SK-N-SH (cell line): ENCODE data around the gene TDRKH.

Source experiments
- EP300 ChIP-seq, 2 experiments: IDR thresholded peaks; 2 replicates each; pipeline versions ENCODE4 v1.4.0 to v1.6.1; 2012; ENCODE audit warnings: borderline replicate concordance in 1 of 2, low read depth in 1 of 2, low read length in 1 of 2
- EZH2phosphoT487 ChIP-seq: fragments of 200-600 bp; sonication (generic); IDR thresholded peaks from 2 replicates; pipeline ENCODE4 v1.6.1; 2017; ENCODE audit warnings: low read depth, mixed run types, mild to moderate bottlenecking, antibody characterized with exemption, moderate library complexity, borderline replicate concordance
- MXI1 ChIP-seq: IDR thresholded peaks from 2 replicates; pipeline ENCODE4 v1.6.1; 2012; ENCODE audit warnings: mild to moderate bottlenecking, low read depth, low read length, improper control_type of control experiment
- NRF1 ChIP-seq: IDR thresholded peaks from 2 replicates; pipeline ENCODE4 v1.6.1; 2012; ENCODE audit warnings: low read depth, mild to moderate bottlenecking, low read length
- POLR2AphosphoS5 ChIP-seq: IDR thresholded peaks from 2 replicates; pipeline ENCODE4 v1.6.1; 2012; ENCODE audit warnings: low read depth, low read length
- REST ChIP-seq: IDR thresholded peaks from 2 replicates; pipeline ENCODE4 v1.6.1; 2012; ENCODE audit warnings: mild to moderate bottlenecking, low read depth, low read length, moderate library complexity
- TAF1 ChIP-seq: IDR thresholded peaks from 2 replicates; pipeline ENCODE4 v1.6.1; 2012; ENCODE audit warnings: low read depth, mild to moderate bottlenecking, low read length, moderate library complexity, borderline replicate concordance
- TF ChIP-seq, protein P1 (sequence below): IDR thresholded peaks from 2 replicates; pipeline ENCODE4 v1.4.0; 2012; ENCODE audit warnings: low read depth
- TF ChIP-seq, protein P2 (sequence below): fragments of 200-600 bp; sonication (generic); IDR thresholded peaks from 2 replicates; pipeline ENCODE4 v1.6.1; 2017; ENCODE audit warnings: antibody characterized with exemption, mild to moderate bottlenecking, moderate library complexity

- TF ChIP-seq TAF1 (no peak), REST (no peak), EZH2phosphoT487 (no peak), NRF1 (no peak), MXI1 (no peak), EP300 (IDR thresholded peaks at IDR 0.05; ENCODE audit: borderline replicate concordance in 1 of 2, low read depth in 1 of 2, low read length in 1 of 2) (no peak), POLR2AphosphoS5 (no peak)
- TF ChIP-seq, protein P1, sequence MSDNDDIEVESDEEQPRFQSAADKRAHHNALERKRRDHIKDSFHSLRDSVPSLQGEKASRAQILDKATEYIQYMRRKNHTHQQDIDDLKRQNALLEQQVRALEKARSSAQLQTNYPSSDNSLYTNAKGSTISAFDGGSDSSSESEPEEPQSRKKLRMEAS, result no peak
- TF ChIP-seq, protein P2, sequence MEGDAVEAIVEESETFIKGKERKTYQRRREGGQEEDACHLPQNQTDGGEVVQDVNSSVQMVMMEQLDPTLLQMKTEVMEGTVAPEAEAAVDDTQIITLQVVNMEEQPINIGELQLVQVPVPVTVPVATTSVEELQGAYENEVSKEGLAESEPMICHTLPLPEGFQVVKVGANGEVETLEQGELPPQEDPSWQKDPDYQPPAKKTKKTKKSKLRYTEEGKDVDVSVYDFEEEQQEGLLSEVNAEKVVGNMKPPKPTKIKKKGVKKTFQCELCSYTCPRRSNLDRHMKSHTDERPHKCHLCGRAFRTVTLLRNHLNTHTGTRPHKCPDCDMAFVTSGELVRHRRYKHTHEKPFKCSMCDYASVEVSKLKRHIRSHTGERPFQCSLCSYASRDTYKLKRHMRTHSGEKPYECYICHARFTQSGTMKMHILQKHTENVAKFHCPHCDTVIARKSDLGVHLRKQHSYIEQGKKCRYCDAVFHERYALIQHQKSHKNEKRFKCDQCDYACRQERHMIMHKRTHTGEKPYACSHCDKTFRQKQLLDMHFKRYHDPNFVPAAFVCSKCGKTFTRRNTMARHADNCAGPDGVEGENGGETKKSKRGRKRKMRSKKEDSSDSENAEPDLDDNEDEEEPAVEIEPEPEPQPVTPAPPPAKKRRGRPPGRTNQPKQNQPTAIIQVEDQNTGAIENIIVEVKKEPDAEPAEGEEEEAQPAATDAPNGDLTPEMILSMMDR, result no peak
These were observed 46.9 kb upstream of the TDRKH start for GRCh38 chr1:151837197-151837596.
